M059J (cell line): ENCODE data around the gene PPP1CB. TPM values are rescaled to one million over a fixed set of nuclear protein-coding genes. Genes with fewer than 3 reads are reported as not detected.

Experiments used
- total RNA-seq: library from RNA; depleted of rRNA; stranded (reverse); fragments of >200 nt; shearing (Covaris generic); gene quantifications from 2 replicates; pipeline ENCODE4 v1.2.3, GENCODE V29; 2014; rRNA removed

The PPP1CB gene
- total RNA-seq, 1 experiment from 2014 or later, result 163 TPM

Other genes with a start within 250 kb of the PPP1CB start
- 0.12 and 0.37 TPM in 2 replicates for gene SPDYA, start 59.0 kb downstream of the PPP1CB start, total RNA-seq
- 12.2 and 18.2 TPM in 2 replicates for gene TRMT61B, start 118.5 kb downstream of the PPP1CB start, total RNA-seq
- 32.3 and 46.0 TPM in 2 replicates for gene WDR43, start 142.8 kb downstream of the PPP1CB start, total RNA-seq
- gene TOGARAM2, start 229.5 kb downstream of the PPP1CB start, total RNA-seq, result not detected in 2 replicates